ENCODE data around the gene APOA5. TPM values are rescaled to one million over a fixed set of nuclear protein-coding genes. Genes with fewer than 3 reads are reported as not detected.

APOA5 gene
- total RNA-seq, 1 donor from 2014 or later, result not detected

GRCh38 chr11:116828632-116829524 is 37.2 kb upstream of the APOA5 start:
- DNase-seq (ENCODE audit: low read depth), result no peak

GRCh38 chr11:116827461-116827860 is 35.8 kb upstream of the APOA5 start:
- no peak for DNase-seq (ENCODE audit: low read depth)

- no peak for DNase-seq (ENCODE audit: low read depth)
These were observed 35.2 kb upstream of the APOA5 start for GRCh38 chr11:116826751-116827431.

DNA sequence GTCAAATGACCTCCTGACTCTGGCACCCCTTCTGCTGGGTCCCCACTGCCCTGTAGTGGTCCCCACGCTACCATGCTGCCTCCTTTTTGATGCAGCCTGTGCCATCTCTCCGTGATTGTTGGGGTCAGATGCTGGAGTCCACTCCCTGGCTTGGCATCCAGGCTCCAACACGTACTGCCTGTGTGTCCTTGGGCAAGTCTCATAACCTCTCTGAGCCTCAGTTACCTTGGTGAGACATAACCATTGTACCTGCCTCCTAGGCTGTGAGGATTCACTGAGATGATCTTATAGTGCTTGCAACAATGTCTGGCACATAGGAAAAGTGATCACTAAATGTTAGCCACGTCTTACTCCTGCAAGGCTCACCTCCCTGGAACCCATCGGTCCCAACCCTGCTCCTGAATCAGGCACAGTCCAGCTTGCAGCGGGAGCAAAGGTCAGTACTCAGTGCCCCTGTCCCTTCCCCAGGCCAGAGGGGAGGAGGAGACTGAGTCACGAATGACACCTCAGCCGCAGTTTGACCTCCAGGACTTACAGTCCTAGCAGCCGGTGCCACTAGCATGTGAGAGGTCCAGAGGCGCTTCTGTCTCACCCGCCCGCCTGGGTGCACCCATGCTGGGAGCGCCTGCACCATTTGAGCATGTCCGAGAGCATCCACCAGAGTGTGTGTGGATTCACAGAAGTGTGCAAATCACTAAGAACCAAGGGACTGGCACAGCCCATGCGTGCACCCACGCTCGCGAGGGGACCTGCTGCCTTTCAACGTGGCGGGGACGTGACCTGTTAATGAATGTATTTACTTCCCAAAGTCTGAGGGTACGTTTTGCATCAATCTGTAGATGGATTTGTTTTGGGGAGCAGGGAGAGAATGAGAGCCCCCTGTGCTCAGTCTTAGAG is 34.4 kb upstream of the APOA5 start:
- DNase-seq (ENCODE audit: low read depth), result no peak

DNA sequence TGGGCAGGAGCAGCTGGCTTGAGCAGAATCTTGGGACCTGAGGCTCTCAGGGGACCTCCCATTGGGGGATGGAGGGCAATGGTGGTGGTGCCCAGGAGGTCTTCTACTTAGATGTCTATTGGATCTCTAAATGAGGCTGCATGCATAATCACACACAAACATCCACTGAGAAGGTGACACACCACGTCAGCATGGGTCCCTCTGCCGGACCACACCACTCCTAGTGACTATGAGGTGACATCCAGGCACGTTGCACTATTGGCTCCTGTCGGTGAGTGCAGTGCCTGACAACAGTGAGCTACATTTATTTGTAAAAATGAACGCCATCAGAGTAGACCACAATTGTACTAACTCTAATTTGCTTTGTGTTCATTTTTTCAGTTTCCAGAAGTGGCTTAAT is 33.8 kb upstream of the APOA5 start:
- no peak for DNase-seq (ENCODE audit: low read depth)

DNA sequence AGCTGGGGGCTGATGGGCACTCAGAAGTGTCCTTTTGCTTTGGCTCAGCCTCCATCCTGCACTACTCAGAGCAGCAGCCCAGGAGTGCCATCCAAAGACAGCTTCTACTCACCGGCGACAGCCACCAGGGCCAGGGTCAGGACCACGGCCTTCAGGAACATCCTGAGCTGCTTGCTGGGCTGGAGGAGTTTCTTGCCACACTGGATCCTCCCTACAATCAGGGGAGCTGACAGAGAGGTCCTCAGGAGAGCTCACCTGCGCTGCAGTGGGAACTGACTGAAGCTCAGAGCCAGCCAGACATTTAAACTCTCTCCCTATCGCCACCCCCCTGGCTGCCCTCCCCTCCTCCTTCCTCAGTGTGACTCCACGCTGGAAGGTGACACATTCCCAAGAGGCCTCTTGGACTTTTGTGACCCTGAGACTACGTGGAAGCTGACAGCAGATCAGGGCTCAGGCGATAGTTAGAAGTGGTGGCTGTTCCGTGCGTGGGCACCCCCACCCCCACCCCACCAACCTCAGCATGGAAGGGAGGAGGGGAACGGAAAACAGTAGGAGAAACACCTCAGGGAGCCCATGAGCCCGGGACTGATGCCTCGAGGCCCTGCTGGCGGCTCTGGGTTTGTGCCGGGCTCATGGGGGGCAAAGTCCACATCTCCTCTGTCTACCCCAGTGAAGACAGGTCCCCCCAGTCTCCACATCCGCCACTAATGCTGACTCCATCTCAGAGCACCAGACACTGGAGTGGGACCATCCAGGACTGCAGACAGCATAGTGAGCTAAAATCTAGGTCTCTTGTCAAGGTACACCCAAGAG is 31.6 kb upstream of the APOA5 start, which contains the start of gene APOA4:
TSS of gene APOA4 (minus strand) at position 274 of the 813 bp plus-strand sequence. CDS start at position 161, 113 bp downstream.
- DNase-seq (ENCODE audit: low read depth), result no peak

GRCh38 chr11:116822575-116822974 is 30.9 kb upstream of the APOA5 start:
- no peak for DNase-seq (ENCODE audit: low read depth)

DNA sequence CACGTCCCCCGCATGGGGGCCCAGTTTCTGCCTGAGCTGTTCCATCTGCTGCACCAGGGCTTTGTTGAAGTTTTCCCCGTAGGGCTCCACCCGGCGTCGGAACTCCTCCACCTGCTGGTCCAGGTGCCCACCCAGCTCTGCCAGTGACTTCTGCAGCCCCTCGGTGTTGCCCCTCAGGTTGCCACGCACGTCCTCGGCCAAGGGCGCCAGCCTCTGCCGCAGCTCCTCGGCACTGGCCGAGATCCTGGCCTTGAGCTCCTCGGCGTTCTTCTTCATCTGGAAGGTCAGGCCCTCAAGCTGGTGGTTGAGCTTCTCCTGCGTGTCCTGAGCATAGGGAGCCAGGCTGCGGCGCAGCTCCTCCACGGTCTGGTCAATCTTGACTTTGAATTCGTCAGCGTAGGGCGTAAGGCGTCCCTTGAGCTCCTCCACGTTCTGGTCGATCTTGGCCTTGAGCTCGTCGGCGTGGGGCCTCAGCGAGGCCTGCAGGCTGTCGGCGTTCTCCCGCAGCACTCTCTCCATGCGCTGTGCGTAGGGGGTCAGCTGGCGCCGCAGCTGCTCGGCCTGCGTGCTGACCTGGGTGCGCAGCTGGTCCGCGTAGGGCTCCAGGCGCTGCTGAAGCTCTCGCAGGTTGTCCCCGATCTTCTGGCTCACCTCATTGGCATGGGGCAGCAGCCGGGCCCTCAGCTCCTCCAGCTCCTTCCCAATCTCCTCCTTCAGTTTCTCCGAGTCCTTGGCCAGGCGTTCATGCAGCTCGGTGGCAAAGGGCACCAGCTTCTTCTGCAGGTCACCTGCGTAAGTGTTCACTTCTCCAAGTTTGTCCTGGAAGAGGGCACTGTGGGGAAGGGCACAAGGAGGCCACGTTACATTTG is 29.6 kb upstream of the APOA5 start:
- no peak for DNase-seq (ENCODE audit: low read depth)

DNA sequence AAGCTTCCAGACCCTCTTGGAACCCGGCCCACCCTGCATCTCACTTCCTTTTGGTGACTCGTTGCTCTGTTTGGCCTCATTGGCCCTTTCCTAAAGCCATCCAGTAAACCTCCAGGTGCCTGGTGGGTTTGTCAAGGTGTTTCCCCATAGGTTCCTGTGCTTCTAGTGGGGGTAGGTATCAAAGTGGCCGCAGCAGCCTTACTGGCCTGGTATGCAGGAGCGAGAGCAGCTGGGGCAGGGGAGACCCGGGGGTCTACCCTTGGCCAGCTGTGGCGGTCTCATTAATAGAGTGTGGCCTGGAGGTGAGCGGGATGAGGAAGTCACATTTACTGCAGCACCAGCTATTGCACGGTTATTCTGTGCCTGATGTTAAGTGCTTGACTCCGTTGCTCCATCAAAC is 27.4 kb upstream of the APOA5 start:
- no peak for DNase-seq (ENCODE audit: low read depth)

GRCh38 chr11:116814502-116814901 is 22.8 kb upstream of the APOA5 start:
- no peak for DNase-seq (ENCODE audit: low read depth)

- no peak for DNase-seq (ENCODE audit: low read depth)
These were observed 22.2 kb upstream of the APOA5 start for GRCh38 chr11:116813781-116814471.

DNA sequence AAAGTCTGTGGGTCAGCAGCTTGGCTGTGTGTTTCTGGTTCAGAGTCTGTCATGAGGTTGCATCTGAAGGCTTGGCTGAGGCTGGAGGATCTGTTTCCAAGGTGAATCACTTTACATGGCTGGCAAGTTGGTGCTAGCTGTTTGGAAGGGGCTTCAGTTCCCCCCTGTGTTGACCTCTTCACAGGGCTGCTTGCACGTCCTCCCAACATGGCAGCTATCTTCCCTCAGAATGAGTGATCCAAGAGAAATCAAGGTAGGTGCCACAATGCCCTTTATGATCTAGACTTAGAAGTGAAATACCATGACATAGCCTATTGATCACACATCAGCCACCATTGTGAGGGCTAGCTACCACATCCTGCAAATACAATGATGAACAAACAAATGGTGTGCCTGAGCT is 21.5 kb upstream of the APOA5 start:
- no peak for DNase-seq (ENCODE audit: low read depth)

GRCh38 chr11:116812109-116812508 is 20.4 kb upstream of the APOA5 start:
- no peak for DNase-seq (ENCODE audit: low read depth)

DNA sequence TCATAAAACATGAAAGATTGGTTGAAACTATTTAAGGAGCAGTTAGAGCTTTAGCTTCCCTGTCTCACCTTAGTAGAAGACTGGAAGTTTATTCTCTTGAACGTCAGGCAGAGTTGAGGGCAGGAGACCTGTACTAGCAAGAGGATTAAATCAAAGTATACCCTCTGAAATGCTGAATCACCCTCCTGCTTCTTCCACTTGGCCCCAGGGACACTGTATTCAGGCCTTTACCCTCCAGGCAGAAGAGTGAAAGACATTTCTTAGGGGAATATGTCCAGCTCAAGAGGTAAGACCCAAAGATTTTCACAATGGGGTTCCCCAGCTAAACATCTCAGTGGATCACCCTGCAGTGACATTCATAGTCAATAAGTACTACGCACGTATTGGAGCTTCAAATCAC is 19.5 kb upstream of the APOA5 start:
- no peak for DNase-seq (ENCODE audit: low read depth)

DNA sequence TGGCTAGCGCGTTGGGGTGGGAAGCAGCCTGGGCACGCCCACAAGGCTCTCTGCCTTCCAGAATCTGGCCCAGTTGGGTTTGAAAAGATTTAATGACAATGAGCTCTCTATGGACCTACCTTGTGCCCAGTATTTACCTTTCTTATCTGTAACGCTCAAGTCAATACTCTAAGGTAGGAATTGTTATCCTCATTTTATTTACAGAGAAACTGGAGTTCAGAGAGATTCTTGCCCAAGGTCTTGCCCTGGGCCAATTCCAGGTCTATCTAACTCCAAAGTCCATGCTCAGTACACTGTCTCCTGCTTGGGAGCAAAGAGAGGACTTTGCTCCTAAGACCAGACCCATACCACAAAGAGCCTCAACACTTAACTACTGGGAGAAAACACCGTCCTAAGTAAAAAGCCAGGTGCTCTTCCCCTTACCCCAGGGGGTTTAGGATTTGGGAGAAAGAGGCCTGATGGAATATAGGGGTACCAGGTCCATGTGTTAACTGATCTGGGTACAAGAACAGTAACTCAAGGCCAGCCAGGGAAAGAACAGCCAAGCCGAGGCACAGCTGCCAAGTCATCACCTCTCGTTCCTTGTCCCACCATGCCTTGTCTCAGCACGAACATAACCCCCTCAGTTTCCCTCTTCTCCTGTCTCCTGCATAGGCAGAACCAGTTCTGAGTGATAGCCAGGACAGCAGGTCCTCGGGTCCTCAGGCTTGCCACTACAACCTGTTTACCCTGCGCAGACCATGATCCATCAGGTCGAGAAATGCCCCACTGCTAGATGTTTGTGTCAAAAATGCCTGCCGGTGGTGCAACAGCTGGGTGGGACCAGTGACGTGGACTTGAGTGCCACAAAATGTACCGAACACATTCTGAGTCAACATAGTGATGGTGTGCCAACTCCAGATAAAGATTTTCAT is 16.8 kb upstream of the APOA5 start:
- no peak for DNase-seq (ENCODE audit: low read depth)

GRCh38 chr11:116807601-116808261 is 16.1 kb upstream of the APOA5 start:
- no peak for DNase-seq (ENCODE audit: low read depth)

DNA sequence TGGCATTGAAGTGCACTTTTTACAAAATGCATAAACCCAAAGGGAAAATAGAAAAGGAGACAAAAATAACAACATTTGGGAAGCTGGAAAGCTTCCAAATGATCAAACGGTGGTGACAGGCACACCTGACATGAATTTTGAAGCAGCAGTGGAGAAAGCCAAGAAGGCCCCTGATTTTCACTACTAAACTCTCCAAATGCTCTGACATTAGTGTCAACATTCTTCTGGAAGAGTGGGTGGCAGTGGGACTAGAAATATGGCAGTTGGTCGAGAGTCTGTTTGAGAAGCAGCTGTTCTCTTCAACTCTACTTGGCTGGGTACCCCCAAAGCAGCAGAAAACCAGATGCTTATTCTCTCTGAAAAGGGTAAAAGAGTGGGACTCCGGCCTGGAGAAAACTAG is 12.3 kb upstream of the APOA5 start:
- DNase-seq (ENCODE audit: low read depth), result no peak
